SK-N-SH treated with all-trans-retinoic acid at 6 μM for 48 hours (cell line): ENCODE results near the gene EGFL8.

Experiments
- ISL1 ChIP-seq: fragments of 250-450 bp; sonication (Bioruptor Pico); IDR thresholded peaks from 2 replicates; pipeline ENCODE4 v2.1.2; 2022; ENCODE audit warnings: mild to moderate bottlenecking, moderate library complexity
- OSR1 ChIP-seq: fragments of 250-450 bp; sonication (Bioruptor Pico); IDR thresholded peaks from 2 replicates; pipeline ENCODE4 v1.8.0; 2022; ENCODE audit warnings: moderate library complexity, mild to moderate bottlenecking, inconsistent platforms
- PPARA ChIP-seq: fragments of 250-450 bp; sonication (Bioruptor Pico); IDR thresholded peaks from 2 replicates; pipeline ENCODE4 v1.5.0; 2020; ENCODE audit warnings: mild to moderate bottlenecking, borderline replicate concordance
- TCF4 ChIP-seq: fragments of 250-450 bp; sonication (Bioruptor Pico); IDR thresholded peaks from 2 replicates; pipeline ENCODE4 v1.8.0; 2021; ENCODE audit warnings: mild to moderate bottlenecking, moderate library complexity, borderline replicate concordance
- TOX ChIP-seq: fragments of 250-450 bp; sonication (Bioruptor Pico); IDR thresholded peaks from 2 replicates; pipeline ENCODE4 v1.8.0; 2021; ENCODE audit warnings: mild to moderate bottlenecking, moderate library complexity, borderline replicate concordance
- ZC3H10 ChIP-seq: fragments of 250-450 bp; sonication (Bioruptor Pico); IDR thresholded peaks from 2 replicates; pipeline ENCODE4 v1.5.1; 2021; ENCODE audit warnings: mild to moderate bottlenecking, moderate library complexity
- ZFP30 ChIP-seq: fragments of 450-650 bp; formaldehyde crosslinking; IDR thresholded peaks from 2 replicates; pipeline ENCODE4 v1.5.0; 2022; ENCODE audit warnings: mild to moderate bottlenecking, moderate library complexity
- ZNF70 ChIP-seq: fragments of 450-650 bp; formaldehyde crosslinking; IDR thresholded peaks from 2 replicates; pipeline ENCODE4 v1.5.0; 2020; ENCODE audit warnings: mild to moderate bottlenecking, moderate library complexity
- ZNF8 ChIP-seq: fragments of 450-650 bp; formaldehyde crosslinking; IDR thresholded peaks from 2 replicates; pipeline ENCODE4 v1.5.0; 2020; ENCODE audit warnings: mild to moderate bottlenecking, moderate library complexity
- TF ChIP-seq, protein P1 (sequence below): fragments of 250-450 bp; sonication (Bioruptor Pico); IDR thresholded peaks from 2 replicates; pipeline ENCODE4 v1.5.0; 2020; ENCODE audit warnings: mild to moderate bottlenecking, moderate library complexity
- TF ChIP-seq, protein P2 (sequence below): fragments of 250-450 bp; sonication (Bioruptor Pico); IDR thresholded peaks from 2 replicates; pipeline ENCODE4 v1.5.1; 2020; ENCODE audit warnings: low read depth, mild to moderate bottlenecking, moderate library complexity
- TF ChIP-seq, protein P3 (sequence below): fragments of 250-450 bp; sonication (Bioruptor Pico); IDR thresholded peaks from 2 replicates; pipeline ENCODE4 v1.8.0; 2020; ENCODE audit warnings: mild to moderate bottlenecking, moderate library complexity, borderline replicate concordance
- TF ChIP-seq, protein P4 (sequence below): fragments of 250-450 bp; sonication (Bioruptor Pico); IDR thresholded peaks from 2 replicates; pipeline ENCODE4 v1.8.0; 2021; ENCODE audit warnings: low read depth, mild to moderate bottlenecking, moderate library complexity, borderline replicate concordance

DNA sequence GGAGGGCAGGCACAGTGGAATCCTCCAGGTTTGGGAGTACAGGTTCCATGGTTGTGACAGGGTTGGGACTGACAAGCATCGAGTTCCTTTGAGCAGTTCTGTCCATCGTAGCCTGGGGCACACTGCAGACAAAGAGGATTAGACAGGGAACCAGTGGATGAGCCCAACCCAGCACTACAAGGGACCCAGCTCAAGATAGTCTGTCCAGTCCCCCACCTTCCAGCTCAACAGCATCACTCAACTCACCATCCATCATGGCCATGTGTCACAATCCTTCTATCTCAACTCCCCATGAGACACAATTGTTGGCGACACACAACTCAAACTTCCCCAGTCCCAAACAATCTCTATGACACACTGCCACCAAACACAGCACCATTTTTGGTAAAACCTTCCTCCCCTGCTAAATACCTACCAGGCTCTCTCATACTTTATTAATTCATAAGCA, 39.9 kb downstream of the EGFL8 start:
- no peak for TF ChIP-seq TOX (CRISPR knock-in tag)
- TF ChIP-seq ZC3H10, result no peak
- TF ChIP-seq, protein P1, sequence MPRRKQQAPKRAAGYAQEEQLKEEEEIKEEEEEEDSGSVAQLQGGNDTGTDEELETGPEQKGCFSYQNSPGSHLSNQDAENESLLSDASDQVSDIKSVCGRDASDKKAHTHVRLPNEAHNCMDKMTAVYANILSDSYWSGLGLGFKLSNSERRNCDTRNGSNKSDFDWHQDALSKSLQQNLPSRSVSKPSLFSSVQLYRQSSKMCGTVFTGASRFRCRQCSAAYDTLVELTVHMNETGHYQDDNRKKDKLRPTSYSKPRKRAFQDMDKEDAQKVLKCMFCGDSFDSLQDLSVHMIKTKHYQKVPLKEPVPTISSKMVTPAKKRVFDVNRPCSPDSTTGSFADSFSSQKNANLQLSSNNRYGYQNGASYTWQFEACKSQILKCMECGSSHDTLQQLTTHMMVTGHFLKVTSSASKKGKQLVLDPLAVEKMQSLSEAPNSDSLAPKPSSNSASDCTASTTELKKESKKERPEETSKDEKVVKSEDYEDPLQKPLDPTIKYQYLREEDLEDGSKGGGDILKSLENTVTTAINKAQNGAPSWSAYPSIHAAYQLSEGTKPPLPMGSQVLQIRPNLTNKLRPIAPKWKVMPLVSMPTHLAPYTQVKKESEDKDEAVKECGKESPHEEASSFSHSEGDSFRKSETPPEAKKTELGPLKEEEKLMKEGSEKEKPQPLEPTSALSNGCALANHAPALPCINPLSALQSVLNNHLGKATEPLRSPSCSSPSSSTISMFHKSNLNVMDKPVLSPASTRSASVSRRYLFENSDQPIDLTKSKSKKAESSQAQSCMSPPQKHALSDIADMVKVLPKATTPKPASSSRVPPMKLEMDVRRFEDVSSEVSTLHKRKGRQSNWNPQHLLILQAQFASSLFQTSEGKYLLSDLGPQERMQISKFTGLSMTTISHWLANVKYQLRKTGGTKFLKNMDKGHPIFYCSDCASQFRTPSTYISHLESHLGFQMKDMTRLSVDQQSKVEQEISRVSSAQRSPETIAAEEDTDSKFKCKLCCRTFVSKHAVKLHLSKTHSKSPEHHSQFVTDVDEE (CRISPR knock-in tag), result no peak
- no peak for TF ChIP-seq ZFP30
- TF ChIP-seq, protein P2, sequence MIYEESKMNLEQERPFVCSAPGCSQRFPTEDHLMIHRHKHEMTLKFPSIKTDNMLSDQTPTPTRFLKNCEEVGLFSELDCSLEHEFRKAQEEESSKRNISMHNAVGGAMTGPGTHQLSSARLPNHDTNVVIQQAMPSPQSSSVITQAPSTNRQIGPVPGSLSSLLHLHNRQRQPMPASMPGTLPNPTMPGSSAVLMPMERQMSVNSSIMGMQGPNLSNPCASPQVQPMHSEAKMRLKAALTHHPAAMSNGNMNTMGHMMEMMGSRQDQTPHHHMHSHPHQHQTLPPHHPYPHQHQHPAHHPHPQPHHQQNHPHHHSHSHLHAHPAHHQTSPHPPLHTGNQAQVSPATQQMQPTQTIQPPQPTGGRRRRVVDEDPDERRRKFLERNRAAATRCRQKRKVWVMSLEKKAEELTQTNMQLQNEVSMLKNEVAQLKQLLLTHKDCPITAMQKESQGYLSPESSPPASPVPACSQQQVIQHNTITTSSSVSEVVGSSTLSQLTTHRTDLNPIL, result no peak
- TF ChIP-seq, protein P3, sequence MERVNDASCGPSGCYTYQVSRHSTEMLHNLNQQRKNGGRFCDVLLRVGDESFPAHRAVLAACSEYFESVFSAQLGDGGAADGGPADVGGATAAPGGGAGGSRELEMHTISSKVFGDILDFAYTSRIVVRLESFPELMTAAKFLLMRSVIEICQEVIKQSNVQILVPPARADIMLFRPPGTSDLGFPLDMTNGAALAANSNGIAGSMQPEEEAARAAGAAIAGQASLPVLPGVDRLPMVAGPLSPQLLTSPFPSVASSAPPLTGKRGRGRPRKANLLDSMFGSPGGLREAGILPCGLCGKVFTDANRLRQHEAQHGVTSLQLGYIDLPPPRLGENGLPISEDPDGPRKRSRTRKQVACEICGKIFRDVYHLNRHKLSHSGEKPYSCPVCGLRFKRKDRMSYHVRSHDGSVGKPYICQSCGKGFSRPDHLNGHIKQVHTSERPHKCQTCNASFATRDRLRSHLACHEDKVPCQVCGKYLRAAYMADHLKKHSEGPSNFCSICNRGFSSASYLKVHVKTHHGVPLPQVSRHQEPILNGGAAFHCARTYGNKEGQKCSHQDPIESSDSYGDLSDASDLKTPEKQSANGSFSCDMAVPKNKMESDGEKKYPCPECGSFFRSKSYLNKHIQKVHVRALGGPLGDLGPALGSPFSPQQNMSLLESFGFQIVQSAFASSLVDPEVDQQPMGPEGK (CRISPR knock-in tag), result no peak
- no peak for TF ChIP-seq ZNF70 (CRISPR knock-in tag)
- no peak for TF ChIP-seq ZNF8 (CRISPR knock-in tag)
- no peak for TF ChIP-seq ISL1
- TF ChIP-seq, protein P4, sequence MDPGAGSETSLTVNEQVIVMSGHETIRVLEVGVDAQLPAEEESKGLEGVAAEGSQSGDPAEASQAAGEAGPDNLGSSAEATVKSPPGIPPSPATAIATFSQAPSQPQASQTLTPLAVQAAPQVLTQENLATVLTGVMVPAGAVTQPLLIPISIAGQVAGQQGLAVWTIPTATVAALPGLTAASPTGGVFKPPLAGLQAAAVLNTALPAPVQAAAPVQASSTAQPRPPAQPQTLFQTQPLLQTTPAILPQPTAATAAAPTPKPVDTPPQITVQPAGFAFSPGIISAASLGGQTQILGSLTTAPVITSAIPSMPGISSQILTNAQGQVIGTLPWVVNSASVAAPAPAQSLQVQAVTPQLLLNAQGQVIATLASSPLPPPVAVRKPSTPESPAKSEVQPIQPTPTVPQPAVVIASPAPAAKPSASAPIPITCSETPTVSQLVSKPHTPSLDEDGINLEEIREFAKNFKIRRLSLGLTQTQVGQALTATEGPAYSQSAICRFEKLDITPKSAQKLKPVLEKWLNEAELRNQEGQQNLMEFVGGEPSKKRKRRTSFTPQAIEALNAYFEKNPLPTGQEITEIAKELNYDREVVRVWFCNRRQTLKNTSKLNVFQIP (CRISPR knock-in tag), result no peak
- TF ChIP-seq OSR1 (CRISPR knock-in tag), result no peak
- no peak for TF ChIP-seq TCF4 (CRISPR knock-in tag)
- no peak for TF ChIP-seq PPARA
